Spinal cord (tissue), 10 donors: Measurements from ENCODE around the gene ADAT3. TPM values are rescaled to one million over a fixed set of nuclear protein-coding genes. Genes with fewer than 3 reads are reported as not detected.

Experiments
- DNase-seq, 6 donors: peaks; one replicate each; pipeline versions ENCODE4 v3.0.0 to v3.0.0-alpha.2; 2013 to 2015; ENCODE audit warnings: low spot score in 6 of 6, low read depth in 4 of 6
- H3K27ac ChIP-seq: one replicate; pipeline ENCODE4 v1.5.1; 2013; ENCODE audit warnings: low read depth, low read length, control low read depth
- H3K27me3 ChIP-seq: one replicate; pipeline ENCODE4 v1.6.1; 2013; ENCODE audit warnings: low read length; ENCODE audit not compliant: control insufficient read depth, insufficient read depth
- H3K36me3 ChIP-seq: one replicate; pipeline ENCODE4 v1.6.1; 2013; ENCODE audit warnings: low read length; ENCODE audit not compliant: control insufficient read depth, insufficient read depth
- H3K4me1 ChIP-seq: one replicate; pipeline ENCODE4 v1.6.1; 2013; ENCODE audit warnings: low read length; ENCODE audit not compliant: control insufficient read depth, insufficient read depth
- H3K4me3 ChIP-seq: one replicate; pipeline ENCODE4 v1.5.1; 2013; ENCODE audit warnings: low read depth, low read length, control low read depth
- H3K9me3 ChIP-seq: one replicate; pipeline ENCODE4 v1.6.1; 2013; ENCODE audit warnings: low read length; ENCODE audit not compliant: control insufficient read depth, insufficient read depth
- WGBS: methylation state at CpG from one replicate; pipeline ENCODE4 v1.1.5; 2013; ENCODE audit warnings: missing lambda C conversion rate; ENCODE audit not compliant: insufficient coverage; 5-methylcytosine and 5-hydroxymethylcytosine counted together
- polyA plus RNA-seq, 2 donors: library from polyadenylated mRNA; unstranded; fragments of 120-200 nt; gene quantifications; one replicate each; pipeline ENCODE4 v1.2.1, GENCODE V29; 2013; ENCODE audit not compliant: insufficient read length in 2 of 2
- total RNA-seq, 2 donors: library from RNA; depleted of rRNA in 1 of 2; stranded (reverse); fragments of 120-200 nt in 1 of 2; fragments of >200 nt in 1 of 2; gene quantifications; one replicate each; pipeline versions ENCODE4 v1.2.3 to v1.2.4, GENCODE V29; 2013 to 2014
- donor health status: healthy.

Gene ADAT3
- total and polyA plus RNA-seq, 4 donors, result 1.5 to 7.9 (median 4.4) TPM

DNA sequence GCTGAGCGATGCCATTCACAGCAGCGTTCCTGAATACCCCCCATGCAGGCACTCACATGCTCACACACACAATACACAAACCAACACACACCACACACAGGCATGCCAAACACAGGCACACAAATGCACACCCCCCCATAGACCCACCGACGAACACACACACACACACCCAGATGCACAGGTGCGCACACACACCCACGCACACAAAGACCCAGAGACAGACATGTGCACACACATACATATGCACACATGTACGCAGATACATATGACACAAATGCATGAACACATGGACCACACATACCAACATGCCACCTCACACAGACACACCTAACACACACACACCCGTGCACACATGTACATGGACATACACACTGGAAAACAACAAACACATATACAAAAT lies 28.7 kb downstream of the ADAT3 start:
- Histone ChIP-seq H3K36me3 (peaks cover 9% of the 10 kb centered on the region), H3K9me3 (no peaks in the 10 kb centered on the region), H3K4me3 (no peak overlapping the region), H3K4me1 (peaks cover 23% of the 10 kb centered on the region), H3K27me3 (no peaks in the 10 kb centered on the region), H3K27ac (no peak overlapping the region)
- 93% methylated on average over 8 of the region's 8 CpGs for whole genome bisulfite sequencing
- DNase-seq, result no peak

DNA sequence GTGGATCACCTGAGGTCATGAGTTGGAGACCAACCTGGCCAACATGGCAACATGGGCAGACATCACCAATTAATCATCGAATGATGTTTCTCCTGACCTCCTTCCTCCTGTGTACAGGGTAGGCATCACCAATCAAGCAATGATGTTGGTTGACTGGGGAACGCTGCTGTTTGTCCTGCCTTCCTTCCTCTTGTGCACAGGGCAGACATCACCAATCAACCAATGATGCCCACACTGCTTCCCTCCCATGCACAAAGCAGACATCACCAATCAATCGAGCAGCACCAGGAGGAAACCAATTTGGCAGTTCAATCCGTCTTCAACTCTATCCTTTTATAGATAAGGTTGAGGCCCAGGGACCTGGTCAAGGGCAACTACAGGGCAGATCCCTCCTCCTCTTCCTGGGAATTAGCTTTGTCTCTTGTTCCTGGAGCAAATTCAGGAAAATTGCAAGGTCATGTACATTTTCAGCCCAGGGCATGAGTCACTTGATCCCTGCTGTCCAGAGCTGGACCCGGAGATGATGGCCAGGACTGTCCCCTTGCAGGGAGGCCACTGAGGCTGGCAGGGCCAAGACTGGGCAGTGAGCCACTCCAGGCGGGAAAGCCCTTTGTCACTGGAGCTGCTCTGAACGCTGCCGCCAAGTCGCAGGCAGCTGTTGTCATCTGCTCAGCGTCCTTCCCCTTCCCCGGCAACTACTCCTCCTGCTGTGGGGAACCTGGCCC lies 30.4 kb downstream of the ADAT3 start:
- Histone ChIP-seq H3K27ac (peak overlapping the region; percentile 61), H3K4me3 (no peak overlapping the region), H3K9me3 (no peaks in the 10 kb centered on the region), H3K4me1 (peaks cover 20% of the 10 kb centered on the region), H3K36me3 (peaks cover 9% of the 10 kb centered on the region), H3K27me3 (no peaks in the 10 kb centered on the region)
- WGBS, result 34% methylated on average over 10 of the region's 11 CpGs
- peak in 2 of 6 donors; percentile 11 to 56 for DNase-seq

DNA sequence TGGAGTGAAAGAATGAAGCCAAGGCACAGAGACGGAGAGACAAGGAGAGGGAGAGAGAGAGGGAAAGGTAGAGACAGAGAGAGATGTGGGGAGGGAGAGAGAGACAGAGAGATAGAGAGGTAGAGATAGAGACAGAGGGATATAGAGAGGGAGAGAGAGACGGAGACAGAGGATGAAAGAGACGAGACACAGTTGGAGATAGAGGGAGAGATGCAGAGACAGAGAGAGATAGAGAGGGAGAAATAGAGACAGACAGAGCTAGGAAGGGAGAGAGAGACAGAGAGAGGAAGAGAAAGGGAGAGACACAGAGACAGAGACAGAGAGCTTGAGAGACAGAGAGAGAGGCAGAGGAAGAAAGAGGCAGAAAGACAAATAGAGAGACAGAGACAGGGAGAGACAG lies 31.2 kb downstream of the ADAT3 start:
- Histone ChIP-seq H3K27ac (peak overlapping the region; percentile 61), H3K9me3 (no peaks in the 10 kb centered on the region), H3K4me3 (no peak overlapping the region), H3K27me3 (no peaks in the 10 kb centered on the region), H3K4me1 (peaks cover 20% of the 10 kb centered on the region), H3K36me3 (peaks cover 9% of the 10 kb centered on the region)
- 81% methylated on average over 3 of the region's 3 CpGs for WGBS
- no peak for DNase-seq

DNA sequence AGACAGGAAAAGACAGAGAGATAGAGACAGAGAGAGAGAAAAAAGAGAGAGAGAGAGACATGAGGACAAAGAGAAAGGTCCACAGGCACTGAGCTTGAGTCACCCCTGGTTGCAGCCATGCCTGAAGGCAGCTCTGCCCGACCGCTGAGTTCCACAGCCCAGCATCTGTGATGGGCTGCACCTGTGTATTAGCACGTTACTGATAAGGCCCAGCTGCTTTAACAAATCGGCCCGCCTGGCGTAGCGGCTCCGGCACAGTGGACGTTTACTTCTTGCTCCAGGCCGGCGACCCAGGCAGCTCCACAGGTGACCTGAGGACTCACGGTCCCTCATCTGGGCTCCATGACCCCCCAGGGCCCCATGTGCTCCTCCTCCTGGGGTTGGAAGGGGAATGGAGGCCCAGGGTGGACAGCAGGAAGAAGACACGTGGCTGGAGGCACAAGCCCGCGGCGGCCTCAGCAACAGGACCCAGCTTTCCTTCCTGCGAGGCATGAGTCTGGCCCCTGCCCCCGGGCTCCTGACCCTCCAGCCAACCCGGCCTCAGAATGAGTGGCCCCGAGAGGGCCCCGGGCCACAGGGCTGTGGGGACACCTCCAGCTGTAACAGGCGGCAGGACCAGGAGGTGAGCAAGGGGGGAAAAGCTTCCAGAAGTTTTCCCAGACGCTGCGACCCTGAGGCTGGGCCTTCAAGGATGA lies 31.9 kb downstream of the ADAT3 start:
- H3K9me3 ChIP-seq, result no peaks in the 10 kb centered on the region
- peaks cover 20% of the 10 kb centered on the region for H3K4me1 ChIP-seq
- no peak overlapping the region for H3K4me3 ChIP-seq
- H3K27me3 ChIP-seq, result no peaks in the 10 kb centered on the region
- DNase-seq, result no peak
- WGBS, result 90% methylated on average over 24 of the region's 24 CpGs
- H3K27ac ChIP-seq, result no peak overlapping the region
- peaks cover 9% of the 10 kb centered on the region for H3K36me3 ChIP-seq

DNA sequence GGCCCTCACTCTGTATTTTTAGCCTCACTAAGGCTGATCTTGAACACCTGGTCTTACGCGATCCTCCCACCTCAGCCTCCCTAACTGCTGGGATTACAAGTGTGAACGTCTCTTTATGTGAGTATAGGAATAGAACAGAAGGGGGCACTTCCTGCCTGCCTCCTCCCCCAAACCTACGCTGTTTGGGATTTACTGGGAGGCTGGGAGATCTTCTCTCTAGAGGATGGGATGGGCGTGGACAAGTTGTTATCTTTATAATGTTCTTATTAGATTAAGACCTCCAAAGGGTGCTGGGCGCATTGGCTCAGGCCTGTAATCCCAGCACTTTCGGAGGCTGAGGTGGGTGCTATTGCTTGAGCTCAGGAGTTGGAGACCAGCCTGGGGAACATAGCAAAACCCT lies 32.9 kb downstream of the ADAT3 start:
- no peaks in the 10 kb centered on the region for H3K27me3 ChIP-seq
- H3K36me3 ChIP-seq, result peaks cover 9% of the 10 kb centered on the region
- peaks cover 31% of the 10 kb centered on the region for H3K4me1 ChIP-seq
- 100% methylated on average over 2 of the region's 7 CpGs for WGBS
- H3K27ac ChIP-seq, result no peak overlapping the region
- DNase-seq, result no peak
- no peak overlapping the region for H3K4me3 ChIP-seq
- no peaks in the 10 kb centered on the region for H3K9me3 ChIP-seq

DNA sequence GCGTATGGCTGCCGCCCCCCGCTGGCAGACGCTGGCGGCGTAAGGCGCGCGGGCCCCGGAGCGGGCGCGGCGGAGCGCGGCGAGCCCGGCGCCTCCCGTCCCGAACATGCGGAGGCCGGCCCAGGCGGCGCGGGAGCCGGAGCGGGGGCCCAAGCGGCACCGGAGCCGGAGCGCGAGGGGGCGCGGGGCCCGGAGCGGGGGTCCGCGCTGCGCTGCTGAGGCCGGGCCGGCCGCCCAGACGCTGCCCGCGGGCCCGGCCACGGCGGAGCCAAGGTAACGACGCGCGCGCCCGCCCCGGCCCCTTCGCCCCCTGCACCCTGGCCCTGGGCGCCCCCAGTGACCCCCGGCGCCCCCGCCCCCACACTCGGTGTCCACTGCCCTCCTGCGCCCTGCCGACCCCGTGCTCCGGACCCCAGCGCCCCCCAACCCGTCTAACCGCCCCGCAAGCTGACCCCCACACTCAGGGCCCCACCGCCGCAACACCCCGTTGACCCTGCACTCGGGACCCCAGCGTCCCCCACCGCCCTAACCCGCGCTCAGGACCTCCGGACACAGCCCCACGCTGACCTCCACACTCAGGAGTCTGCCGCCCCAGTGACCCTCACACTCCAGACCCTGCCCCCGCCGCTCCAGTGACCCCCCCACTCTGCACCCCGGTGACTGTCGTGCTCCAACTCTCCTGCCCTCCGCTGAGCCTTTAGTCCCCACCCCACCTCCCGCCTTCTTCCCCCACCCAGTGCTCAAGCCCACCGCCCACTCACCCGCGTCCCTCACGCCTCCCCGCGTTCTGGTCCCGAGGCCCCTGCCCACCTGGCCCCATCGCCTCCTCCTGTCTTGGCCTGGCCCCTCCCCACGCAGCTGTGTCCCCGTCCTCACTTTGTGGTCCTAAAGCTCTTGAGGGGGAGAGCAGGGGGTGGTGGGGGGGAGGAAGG lies 36.2 kb downstream of the ADAT3 start, which contains the start of gene CSNK1G2:
Gene CSNK1G2 (plus strand): TSS at position 27 of the 932 bp plus-strand sequence. CDS start 28,601 bp downstream, outside the sequence.
- no peak for DNase-seq
- peak within 1 kb of the TSS; percentile 96 for H3K27ac ChIP-seq
- WGBS, result under 1% methylated on average over 85 of the region's 97 CpGs
- peaks cover 28% of the 10 kb centered on the region for H3K36me3 ChIP-seq
- no peaks in the 10 kb centered on the region for H3K9me3 ChIP-seq
- H3K4me1 ChIP-seq, result peaks cover 43% of the 10 kb centered on the region
- H3K27me3 ChIP-seq, result no peaks in the 10 kb centered on the region
- peak within 1 kb of the TSS; percentile 82 for H3K4me3 ChIP-seq

DNA sequence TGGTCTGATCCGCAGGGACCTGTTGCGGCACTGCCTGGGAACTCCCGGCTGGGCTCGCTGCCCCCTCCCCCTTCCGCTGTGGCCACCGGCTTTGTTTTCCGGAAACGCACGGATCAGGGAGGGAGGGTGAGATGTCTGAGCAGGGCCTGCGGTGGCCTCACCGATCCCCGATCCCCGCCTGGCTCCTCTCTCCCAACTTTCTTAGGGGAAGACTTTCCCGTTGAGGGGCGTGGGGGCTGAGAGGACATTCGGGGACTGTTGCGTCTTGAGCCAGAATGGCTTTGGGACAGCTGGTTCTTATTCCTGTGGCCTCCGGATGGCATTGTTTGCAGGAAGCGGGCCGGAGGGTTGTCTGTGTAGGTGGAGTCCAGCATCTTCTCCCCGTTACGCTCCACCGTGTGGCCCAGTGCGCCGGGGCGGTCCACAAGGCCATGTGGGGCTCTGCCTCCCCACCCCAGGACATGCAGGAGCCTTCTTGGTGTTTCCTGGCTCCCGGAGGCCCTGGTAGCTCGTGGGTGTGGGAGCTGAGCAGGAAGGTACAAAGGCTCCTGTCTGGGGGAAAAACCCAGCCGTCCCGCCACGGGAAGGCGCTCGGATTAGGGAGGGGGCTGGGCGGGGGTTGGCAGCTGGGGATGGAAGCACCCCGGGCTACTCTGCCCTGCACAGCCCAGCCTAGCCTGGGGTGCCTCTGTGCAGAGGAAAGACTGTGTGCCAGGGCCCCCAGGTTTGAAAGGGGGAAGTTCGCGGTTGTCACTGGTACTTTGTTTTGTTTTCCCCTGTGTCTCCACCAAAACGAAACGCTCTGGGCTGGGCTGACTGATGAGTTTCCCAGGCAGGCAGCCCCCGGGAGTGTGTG lies 37.1 kb downstream of the ADAT3 start:
- H3K36me3 ChIP-seq, result peaks cover 27% of the 10 kb centered on the region
- WGBS, result under 1% methylated on average over 34 of the region's 40 CpGs
- H3K27ac ChIP-seq, result peak overlapping the region; percentile 67
- peak in 2 of 6 donors; percentile 69 to 72 for DNase-seq
- H3K4me3 ChIP-seq, result peak overlapping the region; percentile 69
- peaks cover 43% of the 10 kb centered on the region for H3K4me1 ChIP-seq
- no peaks in the 10 kb centered on the region for H3K9me3 ChIP-seq
- H3K27me3 ChIP-seq, result no peaks in the 10 kb centered on the region

DNA sequence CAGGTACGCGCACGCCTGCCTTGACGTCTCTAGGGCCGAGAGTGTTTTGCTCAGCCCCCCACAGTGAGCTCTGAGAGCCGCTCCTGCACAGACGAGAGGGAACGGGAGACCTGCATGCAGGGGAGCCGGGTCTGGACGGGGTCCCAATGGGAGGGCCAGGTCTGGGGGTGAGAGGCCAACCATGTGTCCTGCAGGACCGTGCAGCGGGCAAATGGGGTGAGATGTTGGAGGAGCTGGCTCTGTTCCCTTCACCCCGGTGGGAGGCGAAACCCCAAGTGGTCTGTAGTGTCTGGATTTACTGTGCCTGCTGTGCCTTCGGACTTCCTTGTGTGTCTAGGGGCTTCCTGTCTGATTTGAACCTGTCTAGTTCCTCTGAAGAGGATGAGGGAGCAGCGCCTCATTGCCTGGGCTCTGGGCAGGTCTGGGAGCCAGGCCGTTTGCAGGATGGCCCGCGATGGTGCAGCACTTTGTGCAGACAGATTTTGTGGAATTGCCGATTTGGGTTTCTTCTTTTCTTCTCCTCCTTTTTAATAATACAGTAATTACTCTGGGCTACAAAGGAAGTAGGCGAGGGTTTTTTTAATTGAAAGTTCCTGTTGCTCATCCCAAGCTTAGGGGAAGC lies 37.8 kb downstream of the ADAT3 start:
- WGBS, result 12% methylated on average over 16 of the region's 21 CpGs
- Histone ChIP-seq H3K36me3 (peaks cover 33% of the 10 kb centered on the region), H3K27me3 (no peaks in the 10 kb centered on the region), H3K27ac (no peak overlapping the region), H3K4me1 (peaks cover 43% of the 10 kb centered on the region), H3K4me3 (peak overlapping the region; percentile 69), H3K9me3 (no peaks in the 10 kb centered on the region)
- DNase-seq, result peak in 1 of 6 donors; percentile 26
